Esophagus mucosa (tissue), 1 donor: ENCODE measurements around the gene DSG1. TPM values are rescaled to one million over a fixed set of nuclear protein-coding genes. Genes with fewer than 3 reads are reported as not detected.
"Not testable (repeated sequence)": the region's sequence is repeated elsewhere in the genome, so short reads cannot be mapped to it uniquely, and the experiment has no call there.

Experiments
- ATAC-seq: fragments of 200-7000 bp; cut with Tn5 transposase; one replicate; pipeline ENCODE4 v1.9.1; 2020
- total RNA-seq: library from RNA; stranded (reverse); gene quantifications from one replicate; pipeline ENCODE4 v1.2.4, GENCODE V29; 2023
- donor health status: DM: yes; HTN: yes; CAD: no.

The DSG1 gene
- total RNA-seq: 33.7 TPM

DNA sequence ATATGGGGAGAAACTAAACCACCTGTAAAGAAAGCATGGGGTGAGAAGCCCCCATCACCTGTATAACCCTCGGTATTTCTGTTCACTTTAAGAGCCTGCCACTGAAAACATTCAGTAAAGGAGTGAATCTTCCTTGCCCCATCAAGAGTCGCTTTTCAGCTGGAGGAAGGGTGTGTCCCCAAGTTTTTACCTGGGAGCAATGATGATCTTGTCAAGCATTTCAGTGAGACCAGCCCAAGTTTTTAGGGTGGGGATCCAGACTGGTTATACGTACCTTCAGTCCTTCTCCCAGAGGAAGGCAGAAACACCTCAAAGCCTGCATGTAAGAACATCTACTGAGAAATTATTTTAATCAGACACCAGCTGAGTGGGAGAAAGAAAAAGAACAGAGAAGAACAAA is at the start of gene DSG1:
DSG1 (plus strand) TSS at position 301 of the 400 bp plus-strand sequence. CDS start 141 bp downstream, outside the sequence.
- ATAC-seq: peak; percentile 71

GRCh38 chr18:31268985-31269406 is 49.0 kb upstream of the DSG1 start:
- peak; percentile 60 for ATAC-seq

DNA sequence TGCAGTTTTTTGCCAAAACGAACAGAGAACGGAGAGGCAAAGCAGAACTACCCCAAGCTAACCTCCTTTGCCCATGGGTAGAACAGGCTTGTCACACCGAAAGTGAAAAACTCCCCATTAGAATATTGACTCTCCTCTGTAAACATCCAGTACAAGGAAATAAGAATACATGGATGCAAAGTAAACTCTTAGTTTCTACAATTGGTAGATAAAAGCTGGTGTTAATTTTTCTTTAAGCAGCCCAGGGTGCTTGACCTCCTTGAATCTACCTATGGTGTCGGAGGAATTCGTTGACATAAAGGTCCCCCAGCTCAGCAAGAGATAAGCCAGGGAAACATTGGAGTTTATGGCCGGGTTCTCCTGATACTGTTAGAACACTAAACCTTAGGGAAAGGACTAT is 48.4 kb upstream of the DSG1 start:
- no peak for ATAC-seq

GRCh38 chr18:31270578-31270977 is 47.4 kb upstream of the DSG1 start:
- no peak for ATAC-seq

DNA sequence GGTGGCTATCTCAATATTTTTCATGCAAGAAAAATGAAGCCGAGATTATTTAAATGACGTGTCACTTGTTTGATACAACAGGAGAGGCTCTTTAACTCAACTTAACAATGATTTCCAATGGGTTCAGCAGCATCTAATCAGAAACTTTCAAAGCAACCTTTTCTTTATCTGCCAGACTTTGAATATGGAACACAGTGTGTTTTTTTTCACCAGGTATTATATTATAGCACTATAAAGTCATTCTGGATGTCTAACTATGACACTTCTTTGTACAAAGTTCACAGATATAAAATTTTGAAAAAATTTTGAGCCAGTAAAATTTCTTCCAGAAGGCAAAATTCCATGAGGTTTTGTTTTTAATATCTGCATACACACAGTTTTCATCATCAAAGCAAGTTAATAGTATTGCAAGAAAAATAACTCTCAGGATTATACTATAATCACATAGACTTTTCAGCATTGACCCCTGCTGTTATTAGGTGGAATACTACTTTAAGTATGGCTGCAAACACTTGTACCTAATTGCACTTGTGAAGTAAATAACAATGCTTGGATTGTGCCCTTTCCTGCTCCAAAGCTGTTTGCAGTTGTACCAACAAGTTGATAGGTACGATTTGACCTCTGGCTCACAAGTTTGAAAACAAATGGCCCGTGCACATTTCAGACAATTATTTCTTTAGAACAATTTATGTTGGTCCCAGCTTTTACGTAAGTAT is 44.0 kb upstream of the DSG1 start:
- ATAC-seq: no peak

- ATAC-seq: peak; percentile 91
Observed at GRCh38 chr18:31274931-31275330, 43.0 kb upstream of the DSG1 start.

DNA sequence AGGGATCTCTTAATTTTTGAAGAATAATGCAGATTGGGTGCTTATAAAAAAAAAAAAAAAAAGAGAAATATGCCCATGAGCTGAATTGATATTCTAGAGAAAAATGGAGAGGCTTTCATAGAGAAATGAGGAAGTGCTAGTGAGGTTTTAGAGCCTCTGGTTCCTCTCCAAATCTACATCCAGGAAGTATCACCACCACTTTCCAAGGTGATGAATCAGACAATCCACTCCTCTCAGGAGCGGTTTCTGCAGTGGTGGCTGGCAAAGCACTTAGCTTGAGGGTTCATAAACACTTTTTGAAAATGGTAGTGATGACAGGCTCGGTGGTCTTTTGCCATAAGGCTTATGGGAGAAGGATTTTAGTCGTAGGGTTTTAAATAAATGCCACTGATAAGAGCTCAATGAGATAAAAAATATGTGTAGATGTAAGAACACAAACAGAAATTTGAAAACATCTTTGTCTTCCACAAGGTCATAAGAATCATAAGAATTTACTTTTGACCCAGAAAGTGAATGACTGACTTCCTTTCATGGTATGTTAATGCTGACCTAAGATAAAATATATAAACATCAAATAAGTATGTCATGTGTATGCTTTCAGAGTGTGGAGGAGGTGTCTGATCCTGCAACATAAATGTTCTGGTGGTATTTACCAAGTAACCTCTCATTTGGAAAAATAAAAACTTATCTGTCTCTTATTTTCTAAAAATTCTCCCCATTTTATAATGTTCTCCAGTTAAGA is 42.1 kb upstream of the DSG1 start:
- peak; percentile 82 for ATAC-seq

DNA sequence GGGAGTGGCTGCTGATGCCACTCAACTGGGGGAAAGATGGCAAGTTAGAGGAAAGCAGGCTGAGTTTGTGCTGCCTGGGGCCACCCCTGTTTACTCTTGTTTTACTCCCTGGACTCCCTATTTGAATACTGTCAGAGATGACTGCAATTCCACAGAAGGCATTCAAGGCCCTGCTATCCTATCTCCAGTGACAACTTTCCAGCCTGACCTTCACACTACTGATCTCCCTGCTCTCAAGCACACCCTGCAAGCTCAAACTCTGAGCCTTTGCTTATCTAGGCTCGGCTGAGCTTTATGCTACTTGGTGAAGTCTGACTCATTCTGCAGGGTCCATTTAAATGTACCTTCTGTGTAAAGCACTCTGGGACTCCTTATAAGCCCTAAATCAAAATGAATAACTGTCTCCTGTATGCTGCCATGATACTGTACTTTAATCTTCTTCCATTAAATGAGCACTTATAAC is 39.3 kb upstream of the DSG1 start:
- ATAC-seq: no peak

DNA sequence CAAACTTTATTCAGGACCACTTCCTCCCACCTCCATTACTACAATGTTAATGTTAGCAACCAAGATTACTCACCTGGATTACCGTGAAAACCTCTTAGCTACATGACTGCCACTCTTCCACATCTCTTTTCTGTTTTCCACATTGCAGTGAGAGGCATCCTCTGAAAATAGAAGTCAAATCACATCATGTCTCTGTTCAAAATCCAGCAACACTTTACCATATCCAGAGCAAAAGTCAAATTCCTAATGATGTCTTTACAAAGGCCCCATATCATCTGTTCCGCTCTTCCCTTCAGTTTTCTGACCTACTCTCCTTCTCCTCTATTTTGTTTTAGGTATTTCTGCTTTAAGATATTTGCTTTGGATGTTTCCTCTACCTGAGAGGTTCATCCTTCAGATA is 37.5 kb upstream of the DSG1 start:
- no peak for ATAC-seq

GRCh38 chr18:31281437-31281836 is 36.5 kb upstream of the DSG1 start:
- no peak for ATAC-seq

DNA sequence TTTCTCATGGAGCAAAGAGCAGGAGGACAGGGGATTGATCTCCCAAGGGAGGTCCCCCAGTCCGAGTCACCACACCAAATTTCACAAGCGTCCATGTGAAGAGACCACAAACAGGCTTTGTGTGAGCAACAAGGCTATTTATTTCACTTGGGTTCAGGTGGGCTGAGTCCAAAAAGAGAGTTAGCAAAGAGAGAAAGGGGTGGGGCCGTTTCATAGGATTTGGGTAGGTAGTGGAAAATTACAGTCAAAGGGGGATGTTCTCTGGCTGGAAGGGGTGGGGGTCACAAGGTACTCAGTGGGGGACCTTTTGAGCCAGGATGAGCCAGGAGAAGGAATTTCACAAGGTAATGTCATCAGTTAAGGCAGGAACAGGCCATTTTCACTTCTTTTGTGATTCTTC is 28.5 kb upstream of the DSG1 start:
- not testable (repeated sequence) for ATAC-seq

DNA sequence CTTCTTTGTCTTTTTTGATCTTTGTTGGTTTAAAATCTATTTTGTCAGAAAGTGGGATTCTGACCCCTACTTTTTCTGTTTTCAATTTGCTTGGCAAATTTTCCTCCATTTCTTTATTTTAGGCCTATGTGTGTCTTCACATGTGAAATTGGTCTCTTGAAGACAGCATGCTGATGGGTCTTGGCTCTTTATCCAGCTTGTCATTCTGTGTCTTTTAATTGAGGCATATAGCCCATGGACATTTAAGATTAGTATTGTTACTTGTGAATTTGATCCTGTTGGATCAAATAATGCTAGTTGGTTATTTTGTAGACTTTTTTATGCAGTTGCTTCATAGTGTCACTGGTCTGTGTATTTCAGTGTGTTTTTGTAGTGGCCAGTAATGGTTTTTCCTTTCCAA is 26.3 kb upstream of the DSG1 start:
- ATAC-seq: no peak

- ATAC-seq: peak; percentile 99
Observed at GRCh38 chr18:31294199-31294747, 23.7 kb upstream of the DSG1 start.

DNA sequence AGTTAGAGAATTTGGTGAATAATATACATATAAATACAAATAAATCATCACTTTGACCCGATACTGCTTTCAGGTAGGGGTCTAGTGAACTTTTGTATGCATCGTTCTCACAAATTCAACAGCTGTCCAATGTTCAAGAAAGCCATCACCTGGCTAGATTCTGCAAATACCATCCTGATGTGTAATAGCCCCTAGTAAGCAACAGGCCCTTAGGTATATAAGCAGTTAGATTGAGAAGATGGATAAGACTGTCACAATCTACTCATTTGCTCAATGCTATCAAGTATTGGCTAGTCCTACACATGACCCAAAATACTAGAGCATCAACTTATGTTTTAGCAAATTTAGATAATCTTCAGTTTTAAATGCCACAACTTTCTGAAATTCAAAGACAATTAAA is 20.7 kb upstream of the DSG1 start:
- ATAC-seq: no peak

DNA sequence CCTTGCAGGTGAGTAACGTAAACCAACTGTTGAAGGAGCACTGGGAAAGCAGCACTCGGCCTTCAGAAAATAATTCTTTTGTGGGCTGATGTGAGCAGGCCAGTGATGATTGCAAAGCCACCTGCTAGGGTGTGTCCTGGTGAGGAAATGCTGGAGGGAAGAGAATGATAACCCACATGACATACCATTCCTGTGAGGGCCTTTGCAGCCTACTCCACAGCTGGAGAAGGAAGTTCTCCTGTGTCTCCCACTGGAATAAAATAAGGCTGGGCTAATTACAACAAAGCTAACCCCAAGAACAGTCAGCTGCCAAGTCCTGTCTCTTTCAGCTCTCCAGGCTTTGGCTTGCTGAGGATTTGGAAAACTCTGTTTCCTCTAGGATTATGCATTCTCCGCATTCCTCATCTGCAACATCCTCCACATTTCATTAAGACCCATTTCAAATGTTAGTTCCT is 16.7 kb upstream of the DSG1 start:
- ATAC-seq: peak; percentile 75

- ATAC-seq: peak; percentile 92
Observed at GRCh38 chr18:31302991-31303390, 15.0 kb upstream of the DSG1 start.

- no peak for ATAC-seq
Observed at GRCh38 chr18:31303771-31304170, 14.2 kb upstream of the DSG1 start.

DNA sequence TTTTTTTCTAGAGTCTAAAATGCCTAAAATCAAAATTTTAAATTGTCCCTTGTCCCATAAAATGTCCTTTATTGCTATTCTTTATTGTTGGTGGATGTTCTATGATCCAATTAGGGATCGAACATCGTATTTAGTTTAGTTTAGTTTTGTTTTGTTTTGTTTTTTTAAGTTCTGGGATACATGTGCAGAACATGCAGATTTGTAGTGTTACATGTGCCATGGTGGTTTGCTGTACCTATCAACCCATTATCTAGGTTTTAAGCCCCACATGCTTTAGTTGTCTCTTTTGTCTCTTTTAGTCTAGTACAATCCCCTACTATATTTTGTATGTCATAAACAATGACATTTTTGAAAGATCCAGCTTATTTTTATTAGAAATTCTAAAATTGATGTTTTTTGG is 8.8 kb upstream of the DSG1 start:
- no peak for ATAC-seq

DNA sequence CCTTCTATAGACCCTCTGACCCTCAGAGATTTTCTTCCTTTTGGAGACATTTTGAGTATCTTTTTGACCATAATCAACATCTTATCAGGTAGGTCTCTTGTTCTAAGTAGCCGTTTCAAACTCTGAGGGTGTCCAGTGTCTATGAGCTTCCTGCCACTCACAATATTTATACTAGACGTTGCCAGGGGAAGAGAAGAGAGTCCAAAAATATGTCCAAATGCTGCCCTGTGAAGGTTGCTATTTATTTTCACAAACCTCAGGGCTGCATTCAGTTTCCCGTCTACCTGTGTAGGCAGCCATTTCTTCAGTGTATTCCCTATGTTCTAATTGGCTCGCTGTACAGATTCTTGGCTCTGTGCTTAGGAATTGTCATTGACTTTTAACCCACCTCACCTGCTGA is 986 bp upstream of the DSG1 start:
- ATAC-seq: no peak

GRCh38 chr18:31321719-31322118 is 3.8 kb downstream of the DSG1 start:
- peak; percentile 51 for ATAC-seq

GRCh38 chr18:31325051-31325450 is 7.1 kb downstream of the DSG1 start:
- ATAC-seq: peak; percentile 46

- ATAC-seq: no peak
Observed at GRCh38 chr18:31329787-31330438, 12.0 kb downstream of the DSG1 start.

DNA sequence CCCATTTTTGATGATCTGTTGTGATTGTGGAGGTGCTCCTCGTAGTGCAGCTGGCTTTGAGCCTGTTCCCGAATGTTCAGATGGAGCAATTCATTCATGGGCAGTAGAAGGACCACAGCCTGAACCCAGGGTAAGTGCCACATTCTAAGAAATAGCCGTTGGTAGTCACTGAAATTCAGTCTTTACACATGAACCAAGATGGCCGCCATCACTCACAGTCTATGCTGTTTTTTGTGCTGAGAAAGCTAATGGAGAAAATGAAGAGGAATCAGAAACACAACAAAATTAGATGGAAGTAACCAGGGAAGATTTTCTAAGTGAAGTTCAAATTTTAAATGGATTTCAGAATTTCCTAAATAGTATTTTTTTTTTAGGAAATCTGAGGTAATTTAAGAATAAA is 25.5 kb downstream of the DSG1 start:
- no peak for ATAC-seq
